WTC11 (cell line): ENCODE measurements around the gene RASL12. TPM values are rescaled to one million over a fixed set of nuclear protein-coding genes. Genes with fewer than 3 reads are reported as not detected.
"Not testable (repeated sequence)": the region's sequence is repeated elsewhere in the genome, so short reads cannot be mapped to it uniquely, and the experiment has no call there.

Source experiments
- ATAC-seq: fragments of 200-7000 bp; cut with Tn5 transposase; 2 replicates; pipeline ENCODE4 v1.10.0; 2021; ENCODE audit warnings: mild to moderate bottlenecking, moderate library complexity
- CTCF ChIA-PET: fragments of 300-600 bp; sonication (Branson Sonifier 250); formaldehyde crosslinking; loops from one replicate; lab custom pipeline; 2021; ENCODE audit warnings: antibody characterized with exemption; lab: Charles Lee
- POLR2A ChIA-PET: fragments of 350-600 bp; sonication (Branson Sonifier 250); formaldehyde crosslinking; loops from one replicate; lab custom pipeline; 2021; ENCODE audit warnings: antibody characterized with exemption; lab: Charles Lee
- DNase-seq: peaks from one replicate; pipeline ENCODE4 v3.0.0; 2021; ENCODE audit warnings: low spot score
- H3K27ac Mint-ChIP-seq: 2 replicates; pipeline ENCODE4 v1.8.0; 2021; ENCODE audit warnings: mixed read lengths
- H3K27me3 Mint-ChIP-seq: 2 replicates; pipeline ENCODE4 v1.8.0; 2021; ENCODE audit warnings: low read depth, mild to moderate bottlenecking, moderate library complexity, mixed read lengths
- H3K36me3 Mint-ChIP-seq: 2 replicates; pipeline ENCODE4 v1.8.0; 2021; ENCODE audit warnings: mixed read lengths
- H3K4me1 Mint-ChIP-seq: 2 replicates; pipeline ENCODE4 v1.8.0; 2022; ENCODE audit warnings: mixed read lengths
- H3K4me3 Mint-ChIP-seq: 2 replicates; pipeline ENCODE4 v1.8.0; 2021; ENCODE audit warnings: mild to moderate bottlenecking, moderate library complexity, mixed read lengths
- H3K9me3 Mint-ChIP-seq: 2 replicates; pipeline ENCODE4 v1.8.0; 2021; ENCODE audit warnings: mixed read lengths
- CBFB ChIP-seq: sonication (generic); formaldehyde crosslinking; IDR thresholded peaks from 2 replicates; pipeline ENCODE4 v1.8.1; 2022; ENCODE audit warnings: mild to moderate bottlenecking, low read depth, missing genetic modification reagents
- CDX4 ChIP-seq: fragments of 250-450 bp; sonication (Bioruptor Pico); IDR thresholded peaks from 2 replicates; pipeline ENCODE4 v1.9.0; 2021; ENCODE audit warnings: moderate library complexity, mild to moderate bottlenecking, inconsistent platforms, borderline replicate concordance
- E2F5 ChIP-seq: sonication (generic); formaldehyde crosslinking; IDR thresholded peaks from 2 replicates; pipeline ENCODE4 v1.8.1; 2022; ENCODE audit warnings: mild to moderate bottlenecking, moderate library complexity, missing genetic modification reagents
- ERG ChIP-seq: fragments of 250-450 bp; sonication (Bioruptor Pico); IDR thresholded peaks from 2 replicates; pipeline ENCODE4 v1.8.0; 2021; ENCODE audit warnings: mild to moderate bottlenecking
- ETV6 ChIP-seq: sonication (generic); formaldehyde crosslinking; IDR thresholded peaks from 2 replicates; pipeline ENCODE4 v1.8.1; 2022; ENCODE audit warnings: mild to moderate bottlenecking, missing genetic modification reagents
- JAZF1 ChIP-seq: fragments of 250-450 bp; sonication (Bioruptor Pico); IDR thresholded peaks from 2 replicates; pipeline ENCODE4 v1.9.0; 2021; ENCODE audit warnings: moderate library complexity, mild to moderate bottlenecking, inconsistent platforms
- MXD4 ChIP-seq: fragments of 250-450 bp; sonication (Bioruptor Pico); IDR thresholded peaks from 2 replicates; pipeline ENCODE4 v1.8.0; 2021; ENCODE audit warnings: mild to moderate bottlenecking, moderate library complexity, borderline replicate concordance
- NR1H2 ChIP-seq: sonication (generic); formaldehyde crosslinking; IDR thresholded peaks from 2 replicates; pipeline ENCODE4 v1.9.0; 2021; ENCODE audit warnings: mild to moderate bottlenecking, moderate library complexity, missing genetic modification reagents
- NR3C1 ChIP-seq: sonication (generic); formaldehyde crosslinking; conservative IDR thresholded peaks from 2 replicates; pipeline ENCODE4 v1.8.1; 2023; ENCODE audit warnings: low read depth, mild to moderate bottlenecking, missing genetic modification reagents
- SOX15 ChIP-seq: fragments of 250-450 bp; sonication (Bioruptor Pico); IDR thresholded peaks from 2 replicates; pipeline ENCODE4 v1.9.0; 2021; ENCODE audit warnings: mild to moderate bottlenecking
- ZNF138 ChIP-seq: sonication (generic); formaldehyde crosslinking; conservative IDR thresholded peaks from 2 replicates; pipeline ENCODE4 v1.8.1; 2022; ENCODE audit warnings: mild to moderate bottlenecking, moderate library complexity, missing genetic modification reagents
- ZNF263 ChIP-seq: sonication (generic); formaldehyde crosslinking; IDR thresholded peaks from 2 replicates; pipeline ENCODE4 v1.8.1; 2022; ENCODE audit warnings: low read depth, mild to moderate bottlenecking, moderate library complexity, missing genetic modification reagents
- ZNF281 ChIP-seq: sonication (generic); formaldehyde crosslinking; IDR thresholded peaks from 2 replicates; pipeline ENCODE4 v1.8.0; 2023; ENCODE audit warnings: mild to moderate bottlenecking, missing genetic modification reagents
- ZNF396 ChIP-seq: fragments of 250-450 bp; sonication (Bioruptor Pico); IDR thresholded peaks from 2 replicates; pipeline ENCODE4 v1.8.0; 2021; ENCODE audit warnings: mild to moderate bottlenecking, moderate library complexity, borderline replicate concordance
- total RNA-seq: library from RNA; stranded (reverse); gene quantifications from 3 replicates; pipeline ENCODE4 v1.2.3, GENCODE V29; 2021
- TF ChIP-seq, protein P1 (sequence below): sonication (generic); formaldehyde crosslinking; IDR thresholded peaks from 2 replicates; pipeline ENCODE4 v1.8.1; 2022; ENCODE audit warnings: mild to moderate bottlenecking, missing genetic modification reagents, moderate library complexity, borderline replicate concordance
- TF ChIP-seq, protein P2 (sequence below): sonication (generic); formaldehyde crosslinking; IDR thresholded peaks from 2 replicates; pipeline ENCODE4 v1.8.1; 2023; ENCODE audit warnings: mild to moderate bottlenecking, moderate library complexity, missing genetic modification reagents
- TF ChIP-seq, protein P3 (sequence below): fragments of 250-450 bp; sonication (Bioruptor Pico); conservative IDR thresholded peaks from 2 replicates; pipeline ENCODE4 v1.9.0; 2021; ENCODE audit warnings: mild to moderate bottlenecking
- TF ChIP-seq, protein P4 (sequence below): sonication (generic); formaldehyde crosslinking; IDR thresholded peaks from 2 replicates; pipeline ENCODE4 v1.8.1; 2022; ENCODE audit warnings: low read depth, missing genetic modification reagents, borderline replicate concordance

Gene RASL12
- total RNA-seq, 1 experiment from 2014 or later = 5.6 TPM

GRCh38 chr15:65020419-65020818, 47.4 kb downstream of the RASL12 start:
- no peaks in the 10 kb centered on the region for H3K27me3 Mint-ChIP-seq
- CTCF ChIA-PET = interaction anchor here (1.0 to 2.0 kb wide), 4 partner anchors 11 to 339 kb away, joined by 3 to 8 read pairs (median 4); no protein-coding TSS in a partner anchor
- POLR2A ChIA-PET = no interaction called here
- H3K27ac Mint-ChIP-seq = no peak overlapping the region
- ATAC-seq (peak; percentile 73), DNase-seq (no peak)
- H3K4me1 Mint-ChIP-seq = no peaks in the 10 kb centered on the region
- peaks cover 29% of the 10 kb centered on the region for H3K36me3 Mint-ChIP-seq
- no peak overlapping the region for H3K4me3 Mint-ChIP-seq
- H3K9me3 Mint-ChIP-seq = no peaks in the 10 kb centered on the region
- no peak for TF ChIP-seq ZNF138
- TF ChIP-seq NR3C1 (CRISPR knock-in tag) = no peak
- TF ChIP-seq E2F5 (CRISPR knock-in tag) = no peak
- TF ChIP-seq, protein P1, sequence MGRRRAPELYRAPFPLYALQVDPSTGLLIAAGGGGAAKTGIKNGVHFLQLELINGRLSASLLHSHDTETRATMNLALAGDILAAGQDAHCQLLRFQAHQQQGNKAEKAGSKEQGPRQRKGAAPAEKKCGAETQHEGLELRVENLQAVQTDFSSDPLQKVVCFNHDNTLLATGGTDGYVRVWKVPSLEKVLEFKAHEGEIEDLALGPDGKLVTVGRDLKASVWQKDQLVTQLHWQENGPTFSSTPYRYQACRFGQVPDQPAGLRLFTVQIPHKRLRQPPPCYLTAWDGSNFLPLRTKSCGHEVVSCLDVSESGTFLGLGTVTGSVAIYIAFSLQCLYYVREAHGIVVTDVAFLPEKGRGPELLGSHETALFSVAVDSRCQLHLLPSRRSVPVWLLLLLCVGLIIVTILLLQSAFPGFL (CRISPR knock-in tag) = no peak
- TF ChIP-seq CDX4 = no peak
- no peak for TF ChIP-seq ETV6 (CRISPR knock-in tag)
- TF ChIP-seq, protein P2, sequence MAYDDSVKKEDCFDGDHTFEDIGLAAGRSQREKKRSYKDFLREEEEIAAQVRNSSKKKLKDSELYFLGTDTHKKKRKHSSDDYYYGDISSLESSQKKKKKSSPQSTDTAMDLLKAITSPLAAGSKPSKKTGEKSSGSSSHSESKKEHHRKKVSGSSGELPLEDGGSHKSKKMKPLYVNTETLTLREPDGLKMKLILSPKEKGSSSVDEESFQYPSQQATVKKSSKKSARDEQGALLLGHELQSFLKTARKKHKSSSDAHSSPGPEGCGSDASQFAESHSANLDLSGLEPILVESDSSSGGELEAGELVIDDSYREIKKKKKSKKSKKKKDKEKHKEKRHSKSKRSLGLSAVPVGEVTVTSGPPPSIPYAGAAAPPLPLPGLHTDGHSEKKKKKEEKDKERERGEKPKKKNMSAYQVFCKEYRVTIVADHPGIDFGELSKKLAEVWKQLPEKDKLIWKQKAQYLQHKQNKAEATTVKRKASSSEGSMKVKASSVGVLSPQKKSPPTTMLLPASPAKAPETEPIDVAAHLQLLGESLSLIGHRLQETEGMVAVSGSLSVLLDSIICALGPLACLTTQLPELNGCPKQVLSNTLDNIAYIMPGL (CRISPR knock-in tag) = no peak

DNA sequence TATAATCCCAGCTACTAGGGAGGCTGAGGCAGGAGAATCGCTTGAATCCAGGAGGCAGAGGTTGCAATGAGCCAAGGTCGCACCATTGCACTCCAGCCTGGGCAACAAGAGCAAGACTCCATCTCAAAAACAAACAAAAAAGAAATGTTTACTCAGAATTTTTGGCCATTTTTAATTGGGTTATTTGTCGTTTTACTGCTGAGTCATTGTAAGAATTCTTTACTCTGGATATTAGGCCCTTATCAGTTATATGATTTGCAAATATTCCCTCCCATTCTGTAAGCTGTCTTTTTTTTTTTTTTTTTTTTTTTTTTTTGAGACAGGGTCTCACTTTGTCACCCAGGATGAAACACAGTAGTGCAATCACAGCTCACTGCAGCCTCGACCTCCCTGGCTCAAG, 56.6 kb downstream of the RASL12 start:
- DNase-seq, H3K4me1 Mint-ChIP-seq, H3K27ac Mint-ChIP-seq, ATAC-seq, H3K27me3 Mint-ChIP-seq, H3K9me3 Mint-ChIP-seq, POLR2A ChIA-PET, H3K4me3 Mint-ChIP-seq: not testable (repeated sequence)
- peaks cover 36% of the 10 kb centered on the region for H3K36me3 Mint-ChIP-seq
- CTCF ChIA-PET = interaction anchor here (0.6 kb wide), 1 partner anchor 72 kb away, joined by 3 read pairs; no protein-coding TSS in a partner anchor

DNA sequence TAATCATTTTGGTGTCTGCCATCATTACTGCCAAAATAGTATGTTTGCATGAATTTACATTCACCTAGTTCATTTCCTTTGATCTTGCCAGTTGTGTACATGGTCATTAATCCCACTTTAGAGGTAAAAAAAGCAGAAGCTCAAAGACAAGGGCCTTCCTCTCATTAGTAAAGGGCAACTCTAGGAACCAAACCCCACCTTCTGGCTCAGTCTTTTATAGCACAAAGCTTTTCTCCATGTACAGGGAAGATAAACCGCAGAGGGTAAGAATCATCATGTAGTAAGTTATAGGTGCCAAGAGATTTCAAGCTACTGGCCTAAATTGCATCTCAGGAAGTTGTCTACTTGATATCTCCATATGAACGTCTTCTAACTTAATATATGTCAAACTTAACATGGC, 58.8 kb downstream of the RASL12 start:
- ChIA-PET POLR2A (interaction anchor here (0.5 kb wide), 1 partner anchor 137 kb away, joined by 3 read pairs; no protein-coding TSS in a partner anchor), CTCF (interaction anchor here (0.8 to 2.0 kb wide), 23 partner anchors 11 to 281 kb away, joined by 3 to 17 read pairs (median 4); partner anchors contain the start of genes PARP16 and SPG21)
- peak; percentile 60 for ATAC-seq

More for the DNA sequence above, 58.8 kb downstream of the RASL12 start:
- Mint-ChIP-seq H3K36me3 (peaks cover 30% of the 10 kb centered on the region), H3K9me3 (peaks cover 5% of the 10 kb centered on the region), H3K4me3 (no peak overlapping the region), H3K27ac (0 out of 2 replicates have a peak overlapping the region, but pooled peaks have one; percentile 3), H3K27me3 (no peaks in the 10 kb centered on the region), H3K4me1 (peaks cover 5% of the 10 kb centered on the region)
- TF ChIP-seq CBFB (no peak), NR1H2 (CRISPR knock-in tag) (no peak), ZNF396 (CRISPR knock-in tag) (no peak), ERG (no peak), JAZF1 (no peak), SOX15 (no peak), ZNF281 (CRISPR knock-in tag) (no peak), MXD4 (CRISPR knock-in tag) (no peak), ETV6 (CRISPR knock-in tag) (no peak), ZNF263 (CRISPR knock-in tag) (no peak)
- TF ChIP-seq, protein P3, sequence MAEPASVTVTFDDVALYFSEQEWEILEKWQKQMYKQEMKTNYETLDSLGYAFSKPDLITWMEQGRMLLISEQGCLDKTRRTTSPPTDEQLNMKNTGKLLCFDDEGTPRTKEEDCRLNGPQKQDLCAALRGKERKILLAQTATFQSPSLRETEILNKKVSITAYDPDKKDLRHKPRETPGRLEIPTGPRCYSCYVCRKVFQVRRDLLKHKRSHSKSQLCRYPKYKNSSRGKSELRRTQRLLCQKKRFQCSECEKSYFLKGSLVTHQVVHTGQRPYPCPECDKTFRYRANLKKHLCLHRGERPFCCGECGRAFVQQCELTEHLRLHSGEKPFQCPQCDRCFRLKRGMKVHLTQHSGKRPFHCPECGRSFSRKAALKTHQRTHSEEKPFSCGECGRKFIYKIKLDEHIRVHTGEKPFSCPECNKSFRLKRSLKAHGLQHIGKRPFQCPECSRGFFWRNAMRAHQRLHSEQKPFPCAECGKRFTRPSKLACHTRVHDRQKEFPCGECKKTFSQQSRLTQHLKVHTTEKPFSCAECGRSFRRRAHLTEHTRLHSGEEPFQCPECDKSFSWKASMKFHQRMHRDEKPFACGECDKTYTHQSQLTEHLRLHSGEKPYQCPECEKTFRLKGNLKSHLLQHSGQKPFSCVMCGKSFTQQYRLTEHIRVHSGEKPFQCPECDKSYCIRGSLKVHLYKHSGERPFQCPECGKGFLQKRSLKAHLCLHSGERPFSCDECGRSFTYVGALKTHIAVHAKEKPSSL (CRISPR knock-in tag) = no peak
- TF ChIP-seq, protein P4, sequence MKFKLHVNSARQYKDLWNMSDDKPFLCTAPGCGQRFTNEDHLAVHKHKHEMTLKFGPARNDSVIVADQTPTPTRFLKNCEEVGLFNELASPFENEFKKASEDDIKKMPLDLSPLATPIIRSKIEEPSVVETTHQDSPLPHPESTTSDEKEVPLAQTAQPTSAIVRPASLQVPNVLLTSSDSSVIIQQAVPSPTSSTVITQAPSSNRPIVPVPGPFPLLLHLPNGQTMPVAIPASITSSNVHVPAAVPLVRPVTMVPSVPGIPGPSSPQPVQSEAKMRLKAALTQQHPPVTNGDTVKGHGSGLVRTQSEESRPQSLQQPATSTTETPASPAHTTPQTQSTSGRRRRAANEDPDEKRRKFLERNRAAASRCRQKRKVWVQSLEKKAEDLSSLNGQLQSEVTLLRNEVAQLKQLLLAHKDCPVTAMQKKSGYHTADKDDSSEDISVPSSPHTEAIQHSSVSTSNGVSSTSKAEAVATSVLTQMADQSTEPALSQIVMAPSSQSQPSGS = no peak
- DNase-seq = no peak
